ENCODE results near the gene FCRL3. TPM values are rescaled to one million over a fixed set of nuclear protein-coding genes. Genes with fewer than 3 reads are reported as not detected.

Gene FCRL3
- total RNA-seq, 1 experiment from 2014 or later = not detected

DNA sequence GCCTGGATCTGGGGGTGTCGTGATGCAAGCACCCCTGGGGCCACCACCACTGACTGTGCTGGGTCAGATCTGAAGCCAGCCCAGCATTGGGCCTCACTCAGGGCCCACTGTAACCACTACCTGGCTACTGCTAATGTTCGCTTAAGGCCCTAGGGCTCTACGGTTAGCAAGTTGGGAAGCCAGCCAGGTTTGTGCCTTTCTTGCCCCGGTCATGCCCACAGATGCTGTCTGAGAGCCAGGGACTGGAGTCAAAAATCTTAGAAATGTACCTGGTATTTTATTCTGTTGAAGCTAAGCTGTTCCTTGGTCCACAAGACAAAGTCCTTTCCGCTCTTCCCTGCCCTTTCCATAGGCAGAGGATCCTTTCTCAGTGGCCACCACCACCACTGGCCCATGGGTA, 15.2 kb upstream of the FCRL3 start:
- no peaks in the 10 kb centered on the region for H3K4me1 ChIP-seq (ENCODE audit: insufficient read depth, low read length, poor library complexity, severe bottlenecking)
- no peaks in the 10 kb centered on the region for H3K36me3 ChIP-seq (ENCODE audit: insufficient read depth, low read length, poor library complexity, severe bottlenecking)
- no peak for DNase-seq (ENCODE audit: low spot score)
- H3K27ac ChIP-seq (ENCODE audit: low read depth, low read length, poor library complexity, severe bottlenecking) = no peak overlapping the region
- intact Hi-C loops (cut with micrococcal nuclease; ENCODE audit: unreplicated experiment) = no loop called here
- no TSS peak for BruUV-seq (replicated peaks)
- no peaks in the 10 kb centered on the region for H3K27me3 ChIP-seq (replicated peaks; ENCODE audit: insufficient read depth, low read depth, low read length, poor library complexity)
- no peak overlapping the region for H3K4me3 ChIP-seq (ENCODE audit: low read depth, low read length, poor library complexity, severe bottlenecking)
- ChIA-PET CTCF (no interaction called here), POLR2A (ENCODE audit: low non-redundant PET) (no interaction called here)
- H3K9me3 ChIP-seq (ENCODE audit: low read depth, low read length, poor library complexity, severe bottlenecking) = no peaks in the 10 kb centered on the region
- TF ChIP-seq, protein P1, sequence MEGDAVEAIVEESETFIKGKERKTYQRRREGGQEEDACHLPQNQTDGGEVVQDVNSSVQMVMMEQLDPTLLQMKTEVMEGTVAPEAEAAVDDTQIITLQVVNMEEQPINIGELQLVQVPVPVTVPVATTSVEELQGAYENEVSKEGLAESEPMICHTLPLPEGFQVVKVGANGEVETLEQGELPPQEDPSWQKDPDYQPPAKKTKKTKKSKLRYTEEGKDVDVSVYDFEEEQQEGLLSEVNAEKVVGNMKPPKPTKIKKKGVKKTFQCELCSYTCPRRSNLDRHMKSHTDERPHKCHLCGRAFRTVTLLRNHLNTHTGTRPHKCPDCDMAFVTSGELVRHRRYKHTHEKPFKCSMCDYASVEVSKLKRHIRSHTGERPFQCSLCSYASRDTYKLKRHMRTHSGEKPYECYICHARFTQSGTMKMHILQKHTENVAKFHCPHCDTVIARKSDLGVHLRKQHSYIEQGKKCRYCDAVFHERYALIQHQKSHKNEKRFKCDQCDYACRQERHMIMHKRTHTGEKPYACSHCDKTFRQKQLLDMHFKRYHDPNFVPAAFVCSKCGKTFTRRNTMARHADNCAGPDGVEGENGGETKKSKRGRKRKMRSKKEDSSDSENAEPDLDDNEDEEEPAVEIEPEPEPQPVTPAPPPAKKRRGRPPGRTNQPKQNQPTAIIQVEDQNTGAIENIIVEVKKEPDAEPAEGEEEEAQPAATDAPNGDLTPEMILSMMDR (conservative IDR thresholded peaks at IDR 0.05; ENCODE audit: low read depth, low read length) = no peak
- no peak for TF ChIP-seq EZH2 (IDR thresholded peaks at IDR 0.05; ENCODE audit: borderline replicate concordance, low read depth, low read length, poor library complexity, severe bottlenecking)

DNA sequence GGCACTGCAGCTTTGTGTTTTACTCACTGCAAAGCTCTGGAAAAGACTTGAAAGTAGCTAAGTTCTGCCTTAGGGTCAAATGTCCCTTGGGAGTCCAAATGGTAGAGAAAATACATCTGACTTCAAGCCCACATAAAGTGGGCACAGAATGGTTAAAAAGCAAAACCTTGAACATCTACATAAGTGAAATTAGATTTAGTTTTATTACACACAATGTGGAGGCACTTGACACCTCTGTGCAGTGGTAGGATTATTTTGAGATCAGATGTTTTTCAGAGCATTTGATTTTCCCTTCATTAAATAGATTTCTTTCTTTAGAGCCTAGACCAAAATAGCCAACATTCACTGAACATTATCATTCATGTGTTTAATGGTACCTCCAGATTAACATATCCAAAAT, 11.2 kb upstream of the FCRL3 start:
- Histone ChIP-seq H3K9me3 (ENCODE audit: low read depth, low read length, poor library complexity, severe bottlenecking) (no peaks in the 10 kb centered on the region), H3K4me1 (ENCODE audit: insufficient read depth, low read length, poor library complexity, severe bottlenecking) (no peaks in the 10 kb centered on the region), H3K27me3 (replicated peaks; ENCODE audit: insufficient read depth, low read depth, low read length, poor library complexity) (no peaks in the 10 kb centered on the region), H3K36me3 (ENCODE audit: insufficient read depth, low read length, poor library complexity, severe bottlenecking) (no peaks in the 10 kb centered on the region), H3K4me3 (ENCODE audit: low read depth, low read length, poor library complexity, severe bottlenecking) (no peak overlapping the region), H3K27ac (ENCODE audit: low read depth, low read length, poor library complexity, severe bottlenecking) (no peak overlapping the region)
- ChIA-PET CTCF (no interaction called here), POLR2A (ENCODE audit: low non-redundant PET) (no interaction called here)
- TF ChIP-seq, protein P1 (conservative IDR thresholded peaks at IDR 0.05; ENCODE audit: low read depth, low read length) = no peak
- no peak for TF ChIP-seq EZH2 (IDR thresholded peaks at IDR 0.05; ENCODE audit: borderline replicate concordance, low read depth, low read length, poor library complexity, severe bottlenecking)
- no TSS peak for BruUV-seq (replicated peaks)
- intact Hi-C loops (cut with micrococcal nuclease; ENCODE audit: unreplicated experiment) = no loop called here
- DNase-seq (ENCODE audit: low spot score) = no peak

DNA sequence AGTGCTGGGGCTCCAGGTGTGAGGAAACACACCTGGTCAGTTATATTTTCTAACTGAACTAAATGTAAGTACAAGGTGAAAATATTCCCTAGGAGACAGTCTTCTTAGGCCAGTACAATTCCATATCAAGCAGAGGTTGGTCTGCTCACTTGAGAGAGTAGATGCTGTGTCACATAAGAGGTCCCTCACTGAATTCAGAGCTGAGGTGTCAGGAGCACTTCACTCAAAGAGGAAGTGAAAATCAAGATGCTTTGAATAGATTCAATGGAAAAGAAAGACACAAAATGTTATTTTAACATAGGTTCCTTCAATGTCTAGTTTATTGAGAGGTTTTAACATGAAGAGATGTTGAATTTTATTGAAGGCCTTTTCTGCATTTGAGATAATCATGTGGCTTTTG, 4.3 kb upstream of the FCRL3 start:
- TF ChIP-seq EZH2 (IDR thresholded peaks at IDR 0.05; ENCODE audit: borderline replicate concordance, low read depth, low read length, poor library complexity, severe bottlenecking) = no peak
- TF ChIP-seq, protein P1 (conservative IDR thresholded peaks at IDR 0.05; ENCODE audit: low read depth, low read length) = no peak
- ChIA-PET POLR2A (ENCODE audit: low non-redundant PET) (no interaction called here), CTCF (no interaction called here)
- Histone ChIP-seq H3K4me1 (ENCODE audit: insufficient read depth, low read length, poor library complexity, severe bottlenecking) (no peaks in the 10 kb centered on the region), H3K4me3 (ENCODE audit: low read depth, low read length, poor library complexity, severe bottlenecking) (no peak overlapping the region), H3K27me3 (replicated peaks; ENCODE audit: insufficient read depth, low read depth, low read length, poor library complexity) (peaks cover 19% of the 10 kb centered on the region), H3K27ac (ENCODE audit: low read depth, low read length, poor library complexity, severe bottlenecking) (no peak overlapping the region), H3K36me3 (ENCODE audit: insufficient read depth, low read length, poor library complexity, severe bottlenecking) (no peaks in the 10 kb centered on the region), H3K9me3 (ENCODE audit: low read depth, low read length, poor library complexity, severe bottlenecking) (no peaks in the 10 kb centered on the region)
- no peak for DNase-seq (ENCODE audit: low spot score)
- intact Hi-C loops (cut with micrococcal nuclease; ENCODE audit: unreplicated experiment) = loop anchor here (10.0 kb wide), 1 partner anchor 420 kb away; a partner anchor contains a TSS
- no TSS peak for BruUV-seq (replicated peaks)
